DND-41 (cell line): ENCODE results near the gene HS3ST3B1.
A peak's percentile ranks its signal among the peaks of the same experiment; 100 is the strongest.

ENCODE experiments used
- ATAC-seq: fragments of 200-7000 bp; cut with Tn5 transposase; 3 replicates; pipeline ENCODE4 v1.9.1; 2021; ENCODE audit warnings: low read depth; ENCODE audit not compliant: insufficient read depth
- DNase-seq: peaks from one replicate; pipeline ENCODE4 v3.0.0-alpha.2; 2020
- H2AFZ ChIP-seq: 2 replicates; pipeline ENCODE4 v1.6.0; 2012; ENCODE audit warnings: low read depth, low read length
- H3K27ac ChIP-seq: 2 replicates; pipeline ENCODE4 v1.5.1; 2012; ENCODE audit warnings: low read length, inconsistent platforms
- H3K27me3 ChIP-seq: fragments of 200-600 bp; sonication (generic); 2 replicates; pipeline ENCODE4 v1.6.0; 2012; ENCODE audit warnings: low read length, mild to moderate bottlenecking, inconsistent platforms; ENCODE audit not compliant: insufficient read depth, poor library complexity
- H3K36me3 ChIP-seq: 2 replicates; pipeline ENCODE4 v1.5.1; 2012; ENCODE audit warnings: low read length, inconsistent platforms; ENCODE audit not compliant: insufficient read depth
- H3K4me1 ChIP-seq: 2 replicates; pipeline ENCODE4 v1.5.1; 2012; ENCODE audit warnings: mild to moderate bottlenecking, low read length; ENCODE audit not compliant: insufficient read depth
- H3K4me2 ChIP-seq: 2 replicates; pipeline ENCODE4 v1.6.0; 2012; ENCODE audit warnings: mild to moderate bottlenecking, moderate library complexity, low read length, inconsistent platforms; ENCODE audit not compliant: insufficient read depth
- H3K4me3 ChIP-seq, 2 experiments: fragments of 200-600 bp in 1 of 2; shearing (Covaris generic) in 1 of 2; 2 replicates each; pipeline ENCODE4 v1.5.1; 2012 to 2016; ENCODE audit warnings: inconsistent platforms in 2 of 2, low read length in 2 of 2, mild to moderate bottlenecking in 2 of 2, low read depth in 1 of 2, moderate library complexity in 1 of 2
- H3K79me2 ChIP-seq: 2 replicates; pipeline ENCODE4 v1.6.0; 2012; ENCODE audit warnings: low read length, inconsistent platforms; ENCODE audit not compliant: insufficient read depth
- H3K9ac ChIP-seq: 2 replicates; pipeline ENCODE4 v1.6.0; 2012; ENCODE audit warnings: low read depth, mild to moderate bottlenecking, inconsistent platforms, low read length, moderate library complexity
- H3K9me3 ChIP-seq: 2 replicates; pipeline ENCODE4 v1.5.1; 2012; ENCODE audit warnings: low read length, moderate library complexity, mild to moderate bottlenecking, inconsistent platforms; ENCODE audit not compliant: insufficient read depth, severe bottlenecking
- H4K20me1 ChIP-seq: 2 replicates; pipeline ENCODE4 v1.6.0; 2012; ENCODE audit warnings: low read length; ENCODE audit not compliant: insufficient read depth
- EZH2 ChIP-seq: IDR thresholded peaks from 3 replicates; pipeline ENCODE4 v1.6.1; 2012; ENCODE audit warnings: borderline replicate concordance, low read depth, mild to moderate bottlenecking, moderate library complexity, low read length, inconsistent platforms; ENCODE audit not compliant: severe bottlenecking
- TF ChIP-seq, protein P1 (sequence below): IDR thresholded peaks from 2 replicates; pipeline ENCODE4 v1.5.1; 2012; ENCODE audit warnings: borderline replicate concordance, low read length, moderate library complexity, mild to moderate bottlenecking; ENCODE audit not compliant: poor library complexity, severe bottlenecking; ENCODE audit errors: extremely low read depth

The HS3ST3B1 gene

DNA sequence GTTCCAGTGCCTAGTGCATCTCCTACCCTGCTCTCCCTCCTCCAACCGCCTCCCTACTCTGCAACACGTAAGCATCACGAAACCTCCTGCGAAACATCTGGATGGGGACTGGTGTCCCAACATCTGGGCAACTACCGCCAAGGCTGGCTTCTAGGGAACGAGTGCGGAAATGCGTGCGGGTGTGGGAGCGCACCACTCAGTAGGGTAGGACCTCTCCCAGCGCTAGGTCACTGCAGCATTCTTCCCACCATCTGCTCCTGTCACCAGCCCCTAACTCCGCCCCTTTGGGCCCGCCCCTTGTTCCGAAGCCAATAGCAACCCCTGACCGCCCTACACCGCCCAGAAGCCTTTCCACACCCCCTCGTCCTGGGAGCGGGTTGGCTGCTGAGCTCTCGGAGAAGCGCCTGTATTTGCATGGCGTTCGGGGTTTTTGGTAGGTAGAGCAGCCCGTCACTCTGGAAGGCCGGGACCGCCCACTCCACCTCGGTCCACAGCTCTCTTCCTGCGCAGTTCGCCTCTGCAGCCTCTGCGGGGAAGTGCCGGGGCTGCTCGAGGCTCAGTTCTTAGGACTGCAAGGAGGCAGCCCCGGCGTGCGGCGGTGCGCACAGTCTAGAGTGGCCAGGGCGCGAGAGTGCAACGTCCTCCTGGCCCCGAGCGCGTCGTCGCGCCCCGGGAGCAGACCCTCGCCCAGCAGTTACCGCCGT, at the start of gene HS3ST3B1:
TSS of gene HS3ST3B1 (plus strand) at position 507 of the 704 bp plus-strand sequence. CDS start 438 bp downstream, outside the sequence.
- Histone ChIP-seq H3K79me2 (peaks cover 48% of the 10 kb centered on the region), H3K36me3 (peaks cover 5% of the 10 kb centered on the region; the same call in 1 of the 2 replicates), H3K9ac (peak within 1 kb of the TSS; percentile 83), H3K4me3 (peak within 1 kb of the TSS; percentile 50 to 70), H2AFZ (peak within 1 kb of the TSS; percentile 62), H3K9me3 (no peaks in the 10 kb centered on the region), H3K4me2 (peak within 1 kb of the TSS; percentile 77), H3K27ac (peak within 1 kb of the TSS; percentile 76), H3K27me3 (peaks cover 17% of the 10 kb centered on the region), H3K4me1 (peaks cover 42% of the 10 kb centered on the region), H4K20me1 (peaks cover 14% of the 10 kb centered on the region; the same call in 1 of the 2 replicates)
- TF ChIP-seq, protein P1, sequence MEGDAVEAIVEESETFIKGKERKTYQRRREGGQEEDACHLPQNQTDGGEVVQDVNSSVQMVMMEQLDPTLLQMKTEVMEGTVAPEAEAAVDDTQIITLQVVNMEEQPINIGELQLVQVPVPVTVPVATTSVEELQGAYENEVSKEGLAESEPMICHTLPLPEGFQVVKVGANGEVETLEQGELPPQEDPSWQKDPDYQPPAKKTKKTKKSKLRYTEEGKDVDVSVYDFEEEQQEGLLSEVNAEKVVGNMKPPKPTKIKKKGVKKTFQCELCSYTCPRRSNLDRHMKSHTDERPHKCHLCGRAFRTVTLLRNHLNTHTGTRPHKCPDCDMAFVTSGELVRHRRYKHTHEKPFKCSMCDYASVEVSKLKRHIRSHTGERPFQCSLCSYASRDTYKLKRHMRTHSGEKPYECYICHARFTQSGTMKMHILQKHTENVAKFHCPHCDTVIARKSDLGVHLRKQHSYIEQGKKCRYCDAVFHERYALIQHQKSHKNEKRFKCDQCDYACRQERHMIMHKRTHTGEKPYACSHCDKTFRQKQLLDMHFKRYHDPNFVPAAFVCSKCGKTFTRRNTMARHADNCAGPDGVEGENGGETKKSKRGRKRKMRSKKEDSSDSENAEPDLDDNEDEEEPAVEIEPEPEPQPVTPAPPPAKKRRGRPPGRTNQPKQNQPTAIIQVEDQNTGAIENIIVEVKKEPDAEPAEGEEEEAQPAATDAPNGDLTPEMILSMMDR, result peak; percentile 29
- no peak for TF ChIP-seq EZH2
- ATAC-seq (peak; percentile 91), DNase-seq (peak; percentile 99)

DNA sequence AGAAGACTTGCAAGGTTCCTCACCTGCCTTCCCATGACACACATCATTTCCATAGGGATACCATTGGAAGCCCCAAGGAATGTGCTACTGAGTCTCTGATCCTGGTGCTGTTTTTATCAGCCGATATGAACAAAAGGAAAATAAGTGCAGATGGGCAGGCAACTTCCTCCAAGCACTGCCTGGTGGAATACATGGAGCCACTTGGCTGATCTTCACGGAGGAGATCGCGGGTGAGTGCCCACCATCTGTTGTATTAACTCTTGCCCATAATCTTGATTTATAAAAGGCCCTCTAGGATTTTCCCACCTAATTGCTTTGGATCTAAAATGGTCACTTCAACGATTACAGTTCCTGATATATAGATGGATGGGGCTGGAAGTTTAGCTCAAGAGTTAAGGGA, 39.5 kb upstream of the HS3ST3B1 start:
- Histone ChIP-seq H3K9me3 (peaks cover 3% of the 10 kb centered on the region), H3K4me3 (no peak overlapping the region), H3K9ac (no peak overlapping the region), H3K79me2 (no peaks in the 10 kb centered on the region), H3K4me1 (no peaks in the 10 kb centered on the region), H3K4me2 (no peak overlapping the region), H2AFZ (no peak overlapping the region), H3K27me3 (no peaks in the 10 kb centered on the region), H3K36me3 (no peaks in the 10 kb centered on the region), H3K27ac (no peak overlapping the region), H4K20me1 (no peaks in the 10 kb centered on the region)
- TF ChIP-seq, protein P1, result no peak
- no peak for TF ChIP-seq EZH2
- DNase-seq (no peak), ATAC-seq (no peak)

DNA sequence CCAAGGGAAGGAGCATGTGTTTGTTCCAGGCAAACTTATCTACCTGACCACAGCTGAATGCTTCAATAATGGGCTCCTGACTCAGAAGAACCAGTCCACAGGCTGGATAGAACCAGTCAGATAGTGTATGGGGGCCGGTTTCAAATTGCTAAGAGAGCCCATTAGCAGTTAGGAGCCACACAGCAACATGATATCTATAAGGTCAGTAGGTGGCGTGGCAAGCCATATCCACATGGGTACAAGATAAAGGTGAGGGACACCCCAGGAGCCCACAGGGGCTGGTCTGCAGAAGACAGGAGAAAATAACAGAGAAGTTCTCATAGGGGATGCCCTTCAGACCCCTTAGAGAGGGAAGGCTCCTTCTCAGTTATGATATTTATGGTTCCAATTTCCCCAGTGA, 32.6 kb upstream of the HS3ST3B1 start:
- Histone ChIP-seq H3K4me2 (no peak overlapping the region), H3K9me3 (no peaks in the 10 kb centered on the region), H3K4me3 (no peak overlapping the region), H3K9ac (no peak overlapping the region), H3K79me2 (no peaks in the 10 kb centered on the region), H4K20me1 (no peaks in the 10 kb centered on the region), H3K4me1 (no peaks in the 10 kb centered on the region), H3K27me3 (no peaks in the 10 kb centered on the region), H3K36me3 (no peaks in the 10 kb centered on the region), H3K27ac (no peak overlapping the region), H2AFZ (no peak overlapping the region)
- TF ChIP-seq, protein P1, result no peak
- TF ChIP-seq EZH2, result no peak
- no peak for ATAC-seq
- DNase-seq, result no peak
